Trophoblast cell (in vitro differentiated cells and primary cell): Measurements from ENCODE around the gene SINHCAF.

Experiments
- DNase-seq, 2 donors: peaks; one replicate each; pipeline ENCODE4 v3.0.0-alpha.2; 2016
- H2AFZ ChIP-seq: 2 replicates; pipeline ENCODE4 v1.6.1; 2013; ENCODE audit warnings: low read length, moderate library complexity, mild to moderate bottlenecking; ENCODE audit not compliant: insufficient read depth, poor library complexity
- H2AK5ac ChIP-seq: 2 replicates; pipeline ENCODE4 v1.6.1; 2013; ENCODE audit warnings: mild to moderate bottlenecking, low read length
- H2BK120ac ChIP-seq: 2 replicates; pipeline ENCODE4 v1.6.1; 2013; ENCODE audit warnings: low read length, mild to moderate bottlenecking, moderate library complexity; ENCODE audit not compliant: insufficient read depth, poor library complexity
- H2BK12ac ChIP-seq: 2 replicates; pipeline ENCODE4 v1.6.1; 2013; ENCODE audit warnings: mild to moderate bottlenecking, low read length, moderate library complexity
- H2BK5ac ChIP-seq: 2 replicates; pipeline ENCODE4 v1.6.1; 2013; ENCODE audit warnings: low read length, low read depth, moderate library complexity, mild to moderate bottlenecking; ENCODE audit not compliant: poor library complexity
- H3K14ac ChIP-seq: 2 replicates; pipeline ENCODE4 v1.6.1; 2013; ENCODE audit warnings: mild to moderate bottlenecking, low read length
- H3K18ac ChIP-seq: 2 replicates; pipeline ENCODE4 v1.6.1; 2013; ENCODE audit warnings: mild to moderate bottlenecking, low read length
- H3K23ac ChIP-seq: 2 replicates; pipeline ENCODE4 v1.6.1; 2013; ENCODE audit warnings: low read length
- H3K27ac ChIP-seq: 2 replicates; pipeline ENCODE4 v1.5.1; 2013; ENCODE audit warnings: low read depth, mild to moderate bottlenecking, inconsistent platforms, low read length, moderate library complexity
- H3K27me3 ChIP-seq: 2 replicates; pipeline ENCODE4 v1.6.1; 2013; ENCODE audit warnings: inconsistent platforms, mild to moderate bottlenecking, low read length, moderate library complexity; ENCODE audit not compliant: insufficient read depth
- H3K36me3 ChIP-seq, 2 experiments: 1 replicate in 1 of 2; 2 replicates in 1 of 2; pipeline ENCODE4 v1.6.1; 2013; ENCODE audit warnings: low read length in 2 of 2, mild to moderate bottlenecking in 2 of 2, moderate library complexity in 1 of 2; ENCODE audit not compliant: insufficient read depth in 2 of 2, control insufficient read depth in 1 of 2
- H3K4ac ChIP-seq: 2 replicates; pipeline ENCODE4 v1.6.1; 2013; ENCODE audit warnings: low read depth, mild to moderate bottlenecking, low read length, moderate library complexity
- H3K4me1 ChIP-seq, 2 experiments: 1 replicate in 1 of 2; 2 replicates in 1 of 2; pipeline ENCODE4 v1.6.1; 2013; ENCODE audit warnings: low read length in 2 of 2, mild to moderate bottlenecking in 2 of 2, moderate library complexity in 1 of 2; ENCODE audit not compliant: insufficient read depth in 2 of 2, control insufficient read depth in 1 of 2
- H3K4me2 ChIP-seq: 2 replicates; pipeline ENCODE4 v1.6.1; 2013; ENCODE audit warnings: inconsistent platforms, mild to moderate bottlenecking, low read length, moderate library complexity
- H3K4me3 ChIP-seq: 2 replicates; pipeline ENCODE4 v1.5.1; 2013; ENCODE audit warnings: mild to moderate bottlenecking, low read depth, low read length, inconsistent platforms
- H3K79me1 ChIP-seq: one replicate; pipeline ENCODE4 v1.6.1; 2013; ENCODE audit warnings: low read length
- H3K79me2 ChIP-seq: 2 replicates; pipeline ENCODE4 v1.6.1; 2013; ENCODE audit warnings: low read length, mild to moderate bottlenecking; ENCODE audit not compliant: control insufficient read depth, insufficient read depth, poor library complexity
- H3K9ac ChIP-seq: 2 replicates; pipeline ENCODE4 v1.6.1; 2013; ENCODE audit warnings: mild to moderate bottlenecking, low read length
- H3K9me3 ChIP-seq: 2 replicates; pipeline ENCODE4 v1.6.1; 2013; ENCODE audit warnings: low read depth, mild to moderate bottlenecking, control low read depth, inconsistent platforms, low read length; ENCODE audit not compliant: insufficient read depth
- H4K12ac ChIP-seq: 2 replicates; pipeline ENCODE4 v1.6.1; 2013; ENCODE audit warnings: low read depth, mild to moderate bottlenecking, low read length, moderate library complexity
- H4K8ac ChIP-seq: 2 replicates; pipeline ENCODE4 v1.6.1; 2013; ENCODE audit warnings: low read depth, mild to moderate bottlenecking, low read length, moderate library complexity
- H4K91ac ChIP-seq: one replicate; pipeline ENCODE4 v1.6.1; 2013; ENCODE audit warnings: low read depth, mild to moderate bottlenecking, low read length, moderate library complexity
- WGBS: extraction: QIAGEN DNeasy Blood & Tissue Kit; methylation state at CpG from one replicate; pipeline ENCODE4 v1.1.7; 2013; ENCODE audit warnings: missing lambda C conversion rate; ENCODE audit not compliant: insufficient read length, insufficient coverage; ENCODE audit errors: extremely low coverage; 5-methylcytosine and 5-hydroxymethylcytosine counted together

The SINHCAF gene

GRCh38 chr12:31369712-31370521 is 44.0 kb upstream of the SINHCAF start:
- Histone ChIP-seq H2BK5ac (peak overlapping the region; percentile 74), H2BK12ac (peak overlapping the region; percentile 64), H2BK120ac (peak overlapping the region; percentile 73), H3K4me2 (peak overlapping the region; percentile 62), H2AFZ (peak overlapping the region; percentile 79), H4K91ac (peak overlapping the region; percentile 89), H3K4me3 (no peak overlapping the region), H3K23ac (no peak overlapping the region), H4K8ac (peak overlapping the region; percentile 78), H3K9ac (no peak overlapping the region), H3K18ac (peak overlapping the region; percentile 81), H3K14ac (peak overlapping the region; percentile 60), H3K36me3 (no peaks in the 10 kb centered on the region), H3K79me2 (peaks cover 4% of the 10 kb centered on the region), H3K79me1 (peaks cover 21% of the 10 kb centered on the region), H3K27me3 (no peaks in the 10 kb centered on the region), H3K27ac (peak overlapping the region; percentile 93), H3K9me3 (no peaks in the 10 kb centered on the region), H3K4ac (no peak overlapping the region), H2AK5ac (peak overlapping the region; percentile 15), H3K4me1 (peaks cover 13 to 27% of the 10 kb centered on the region in 2 experiments), H4K12ac (peak overlapping the region; percentile 49)
- WGBS = no CpG with 5 or more reads among the region's 21 CpGs
- DNase-seq = peak; percentile 82 to 97

DNA sequence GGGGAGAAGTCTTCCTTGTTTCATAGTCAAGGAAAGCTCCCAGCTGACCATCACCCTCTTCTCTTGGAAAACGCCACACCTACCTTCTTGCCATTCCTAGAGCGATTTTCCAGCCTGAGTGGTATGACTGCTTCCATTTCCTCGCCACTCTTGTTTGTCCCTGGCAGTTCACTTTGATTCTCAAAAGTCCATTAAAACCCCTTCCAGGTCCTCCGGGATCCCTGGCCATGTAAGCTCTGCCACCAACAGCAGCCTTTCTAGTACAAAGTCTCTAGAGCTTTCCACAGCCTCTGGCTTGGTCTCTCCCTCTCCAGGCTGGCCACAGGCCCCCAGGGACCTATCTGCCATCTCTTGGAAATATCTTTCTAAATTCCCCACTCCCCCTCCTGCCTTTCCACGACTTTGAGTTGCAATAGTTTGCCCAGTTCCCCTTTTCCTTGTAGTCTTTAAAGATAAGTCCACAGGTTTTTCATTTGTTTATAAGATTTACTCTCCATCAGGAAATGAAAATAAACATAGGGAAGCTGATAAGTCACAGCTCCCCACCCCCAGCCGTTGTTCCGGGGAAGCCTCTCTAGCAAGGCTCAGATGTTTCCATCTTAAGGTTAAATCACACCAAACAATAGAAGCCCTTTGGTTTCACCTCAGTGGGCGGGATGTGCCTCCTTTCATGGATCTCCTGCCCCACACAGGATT is 42.9 kb upstream of the SINHCAF start:
- H3K23ac ChIP-seq = no peak overlapping the region
- peaks cover 21% of the 10 kb centered on the region for H3K79me1 ChIP-seq
- H2BK12ac ChIP-seq = peak overlapping the region; percentile 89
- no CpG with 5 or more reads among the region's 8 CpGs for WGBS
- H2AK5ac ChIP-seq = peak overlapping the region; percentile 65
- H3K36me3 ChIP-seq = no peaks in the 10 kb centered on the region
- H3K4me1 ChIP-seq = peaks cover 13 to 27% of the 10 kb centered on the region in 2 experiments
- no peak overlapping the region for H3K4ac ChIP-seq
- H3K27me3 ChIP-seq = no peaks in the 10 kb centered on the region
- H3K14ac ChIP-seq = peak overlapping the region; percentile 94
- H3K4me3 ChIP-seq = no peak overlapping the region
- H3K9ac ChIP-seq = no peak overlapping the region
- H2BK120ac ChIP-seq = peak overlapping the region; percentile 68
- peaks cover 4% of the 10 kb centered on the region for H3K79me2 ChIP-seq
- no peak overlapping the region for H4K12ac ChIP-seq
- DNase-seq = peak; percentile 71 to 84
- H3K4me2 ChIP-seq = peak overlapping the region; percentile 24
- H2BK5ac ChIP-seq = peak overlapping the region; percentile 85
- H3K27ac ChIP-seq = peak overlapping the region; percentile 64
- H3K18ac ChIP-seq = peak overlapping the region; percentile 51
- H4K91ac ChIP-seq = peak overlapping the region; percentile 81
- H3K9me3 ChIP-seq = no peaks in the 10 kb centered on the region
- H4K8ac ChIP-seq = peak overlapping the region; percentile 81
- H2AFZ ChIP-seq = peak overlapping the region; percentile 93

GRCh38 chr12:31366104-31366621 is 40.2 kb upstream of the SINHCAF start:
- H3K9me3 ChIP-seq = no peaks in the 10 kb centered on the region
- no peak overlapping the region for H4K91ac ChIP-seq
- no peak overlapping the region for H3K4me3 ChIP-seq
- no peak overlapping the region for H2BK5ac ChIP-seq
- no peak overlapping the region for H3K14ac ChIP-seq
- H3K79me1 ChIP-seq = peaks cover 20% of the 10 kb centered on the region
- peaks cover 28 to 39% of the 10 kb centered on the region in 2 experiments for H3K4me1 ChIP-seq
- H4K8ac ChIP-seq = no peak overlapping the region
- no peak overlapping the region for H2AK5ac ChIP-seq
- no peak overlapping the region for H3K4ac ChIP-seq
- H4K12ac ChIP-seq = no peak overlapping the region
- H3K18ac ChIP-seq = no peak overlapping the region
- no peak overlapping the region for H2BK12ac ChIP-seq
- no peak overlapping the region for H2BK120ac ChIP-seq
- no peaks in the 10 kb centered on the region for H3K36me3 ChIP-seq
- no CpG with 5 or more reads among the region's 11 CpGs for WGBS
- no peak for DNase-seq
- no peak overlapping the region for H3K4me2 ChIP-seq
- no peak overlapping the region for H3K27ac ChIP-seq
- no peak overlapping the region for H2AFZ ChIP-seq
- H3K23ac ChIP-seq = no peak overlapping the region
- no peak overlapping the region for H3K9ac ChIP-seq
- peaks cover 4% of the 10 kb centered on the region for H3K79me2 ChIP-seq
- no peaks in the 10 kb centered on the region for H3K27me3 ChIP-seq

GRCh38 chr12:31363831-31364230 is 37.9 kb upstream of the SINHCAF start:
- no peaks in the 10 kb centered on the region for H3K27me3 ChIP-seq
- no peaks in the 10 kb centered on the region for H3K9me3 ChIP-seq
- no peak for DNase-seq
- peaks cover 18% of the 10 kb centered on the region in 2 experiments for H3K4me1 ChIP-seq
- H3K27ac ChIP-seq = no peak overlapping the region
- no peak overlapping the region for H2AFZ ChIP-seq
- no peak overlapping the region for H3K23ac ChIP-seq
- no peak overlapping the region for H4K8ac ChIP-seq
- H4K91ac ChIP-seq = no peak overlapping the region
- peaks cover 4% of the 10 kb centered on the region for H3K79me1 ChIP-seq
- no peaks in the 10 kb centered on the region for H3K36me3 ChIP-seq
- H3K14ac ChIP-seq = no peak overlapping the region
- H2BK120ac ChIP-seq = no peak overlapping the region
- no peak overlapping the region for H4K12ac ChIP-seq
- H3K9ac ChIP-seq = no peak overlapping the region
- H2BK5ac ChIP-seq = no peak overlapping the region
- no CpG with 5 or more reads among the region's 2 CpGs for WGBS
- peak overlapping the region; percentile 31 for H2AK5ac ChIP-seq
- no peak overlapping the region for H3K4ac ChIP-seq
- no peaks in the 10 kb centered on the region for H3K79me2 ChIP-seq
- H3K4me2 ChIP-seq = no peak overlapping the region
- no peak overlapping the region for H3K4me3 ChIP-seq
- H2BK12ac ChIP-seq = peak overlapping the region; percentile 59
- no peak overlapping the region for H3K18ac ChIP-seq
